Measurements from ENCODE around the gene TMEM132C. TPM values are rescaled to one million over a fixed set of nuclear protein-coding genes. Genes with fewer than 3 reads are reported as not detected.

The TMEM132C gene
- total and polyA plus RNA-seq, 11 donors = 0.05 to 5.9 (median 0.85) TPM

DNA sequence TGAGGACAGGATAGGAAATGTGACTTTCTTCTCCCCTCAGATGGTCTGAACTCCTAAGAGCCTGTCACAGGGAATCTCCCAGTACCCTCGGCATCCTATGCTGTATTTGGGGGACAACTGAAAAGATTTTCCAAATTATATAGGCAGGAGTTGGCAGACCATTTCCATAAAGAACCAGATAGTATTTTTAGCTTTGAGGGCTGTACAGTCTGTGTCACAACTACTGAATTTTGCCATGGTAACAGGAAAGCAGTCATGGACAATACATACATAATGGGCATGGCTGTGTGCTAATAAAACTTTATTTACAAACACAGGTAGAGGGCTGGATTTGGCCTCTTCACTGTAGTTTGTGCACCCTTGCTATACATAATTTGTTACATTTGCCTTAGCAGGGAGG lies 30.4 kb upstream of the TMEM132C start:
- H3K27me3 ChIP-seq = peaks cover 0 to 5% (median 0%) of the 10 kb centered on the region in 9 donors
- 63 to 69% (median 64%) methylated on average over 1 of the region's 1 CpG for WGBS, 4 donors
- DNase-seq (no peak), ATAC-seq (no peak)
- no peak overlapping the region for H3K27ac ChIP-seq
- TF ChIP-seq CTCF (IDR thresholded peaks at IDR 0.05) (no peak), POLR2A (IDR thresholded peaks at IDR 0.05) (no peak)
- intact Hi-C loops (cut with DNase I) = no loop called here
- no peak overlapping the region for H3K4me3 ChIP-seq
- no peaks in the 10 kb centered on the region for H3K4me1 ChIP-seq
- H3K9me3 ChIP-seq = peaks cover 0 to 9% (median 0%) of the 10 kb centered on the region in 12 donors
- H3K36me3 ChIP-seq = no peaks in the 10 kb centered on the region

DNA sequence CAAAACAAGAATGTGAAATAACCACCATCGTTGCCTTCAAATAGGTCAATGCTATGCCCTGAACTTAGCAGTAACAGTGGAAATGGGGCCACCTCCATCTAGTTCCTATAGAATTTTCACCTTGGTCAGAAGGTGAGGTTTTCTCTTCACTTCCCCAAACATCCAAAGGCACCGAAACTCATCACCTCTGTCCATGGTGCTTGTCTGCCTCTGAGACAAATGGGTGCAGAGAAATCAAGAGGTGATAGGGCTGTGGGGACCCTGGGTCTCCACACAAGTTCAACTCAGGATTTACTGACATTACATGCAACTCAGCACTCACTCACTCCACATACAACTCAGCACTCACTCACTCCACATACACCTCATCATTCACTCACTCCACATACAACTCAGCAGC lies 26.2 kb upstream of the TMEM132C start:
- no peaks in the 10 kb centered on the region for H3K4me1 ChIP-seq
- WGBS, 4 donors = 56 to 69% (median 63%) methylated on average over 2 of the region's 2 CpGs
- no peak for ATAC-seq
- intact Hi-C loops (cut with DNase I) = no loop called here
- H3K36me3 ChIP-seq = no peaks in the 10 kb centered on the region
- H3K27me3 ChIP-seq = peaks cover 0 to 8% (median 0%) of the 10 kb centered on the region in 9 donors
- no peak for TF ChIP-seq CTCF (IDR thresholded peaks at IDR 0.05)
- TF ChIP-seq POLR2A (IDR thresholded peaks at IDR 0.05) = no peak
- H3K9me3 ChIP-seq = peaks cover 0 to 12% (median 0%) of the 10 kb centered on the region in 12 donors
- no peak overlapping the region for H3K27ac ChIP-seq
- no peak for DNase-seq
- no peak overlapping the region for H3K4me3 ChIP-seq

- no peaks in the 10 kb centered on the region for H3K4me1 ChIP-seq
- ATAC-seq = no peak
- H3K27me3 ChIP-seq = peaks cover 0 to 5% (median 0%) of the 10 kb centered on the region in 9 donors
- WGBS, 4 donors = 88 to 97% (median 90%) methylated on average over 2 of the region's 2 CpGs
- intact Hi-C loops (cut with DNase I) = no loop called here
- no peak for DNase-seq
- TF ChIP-seq POLR2A (IDR thresholded peaks at IDR 0.05) (no peak), CTCF (IDR thresholded peaks at IDR 0.05) (no peak)
- H3K9me3 ChIP-seq = peaks cover 0 to 12% (median 0%) of the 10 kb centered on the region in 12 donors
- H3K36me3 ChIP-seq = no peaks in the 10 kb centered on the region
- H3K27ac ChIP-seq = no peak overlapping the region
- no peak overlapping the region for H3K4me3 ChIP-seq
Measured at GRCh38 chr12:128245121-128245520, 21.8 kb upstream of the TMEM132C start.

- no peak for DNase-seq
- H3K4me3 ChIP-seq = no peak overlapping the region
- no peak for ATAC-seq
- peaks cover 0 to 5% (median 0%) of the 10 kb centered on the region in 9 donors for H3K27me3 ChIP-seq
- H3K27ac ChIP-seq = no peak overlapping the region
- no peaks in the 10 kb centered on the region for H3K36me3 ChIP-seq
- TF ChIP-seq CTCF (IDR thresholded peaks at IDR 0.05) (no peak), POLR2A (IDR thresholded peaks at IDR 0.05) (no peak)
- H3K9me3 ChIP-seq = peaks cover 0 to 12% (median 0%) of the 10 kb centered on the region in 12 donors
- no peaks in the 10 kb centered on the region for H3K4me1 ChIP-seq
- intact Hi-C loops (cut with DNase I) = no loop called here
- 35 to 51% (median 38%) methylated on average over 7 of the region's 7 CpGs for WGBS, 4 donors
Measured at GRCh38 chr12:128245905-128246304, 21.1 kb upstream of the TMEM132C start.

Data from heart left ventricle (tissue), 16 donors.